OCI-LY1 (cell line): Measurements from ENCODE around the gene HIPK1.

Source experiments
- H2AFZ ChIP-seq: fragments of 200-600 bp; sonication (generic), shearing (Covaris generic); 2 replicates; pipeline ENCODE4 v1.6.0; 2014; ENCODE audit warnings: antibody characterized with exemption, mild to moderate bottlenecking, low read length
- H3F3A ChIP-seq: fragments of 200-600 bp; sonication (generic), shearing (Covaris generic); 2 replicates; pipeline ENCODE4 v1.6.0; 2014; ENCODE audit warnings: mild to moderate bottlenecking, antibody characterized with exemption, low read length, moderate library complexity; ENCODE audit not compliant: insufficient read depth
- H3K27ac ChIP-seq: fragments of 200-600 bp; sonication (generic); 2 replicates; pipeline ENCODE4 v1.5.1; 2014; ENCODE audit warnings: low read length, mixed run types, mild to moderate bottlenecking, low read depth; ENCODE audit not compliant: poor library complexity, severe bottlenecking
- H3K27me3 ChIP-seq: fragments of 200-600 bp; sonication (generic); 2 replicates; pipeline ENCODE4 v1.6.0; 2014; ENCODE audit warnings: antibody characterized with exemption, mild to moderate bottlenecking, low read length, moderate library complexity; ENCODE audit not compliant: insufficient read depth
- H3K36me3 ChIP-seq: fragments of 200-600 bp; sonication (generic); 2 replicates; pipeline ENCODE4 v1.6.1; 2014; ENCODE audit warnings: mild to moderate bottlenecking, antibody characterized with exemption, low read length, moderate library complexity, mixed read lengths; ENCODE audit not compliant: insufficient read depth
- H3K4me1 ChIP-seq: fragments of 200-600 bp; sonication (generic); 2 replicates; pipeline ENCODE4 v1.5.1; 2014; ENCODE audit warnings: mild to moderate bottlenecking, low read length, moderate library complexity; ENCODE audit not compliant: insufficient read depth, severe bottlenecking
- H3K4me2 ChIP-seq: fragments of 200-600 bp; sonication (generic), shearing (Covaris generic); 2 replicates; pipeline ENCODE4 v1.6.1; 2014; ENCODE audit warnings: low read length
- H3K4me3 ChIP-seq: fragments of 200-600 bp; sonication (generic); 2 replicates; pipeline ENCODE4 v1.5.1; 2014; ENCODE audit warnings: low read length, low read depth, mild to moderate bottlenecking, mixed read lengths; ENCODE audit not compliant: poor library complexity, severe bottlenecking
- H3K79me2 ChIP-seq: fragments of 200-600 bp; shearing (Covaris generic); 2 replicates; pipeline ENCODE4 v1.6.1; 2016; ENCODE audit warnings: mixed run types, low read length, mixed read lengths; ENCODE audit not compliant: insufficient read depth
- H3K9ac ChIP-seq: fragments of 200-600 bp; sonication (generic), shearing (Covaris generic); 2 replicates; pipeline ENCODE4 v1.6.1; 2014; ENCODE audit warnings: mild to moderate bottlenecking, low read length, mixed read lengths
- H3K9me2 ChIP-seq: fragments of 200-600 bp; sonication (generic), shearing (Covaris generic); 2 replicates; pipeline ENCODE4 v1.6.1; 2014; ENCODE audit warnings: low read depth, mild to moderate bottlenecking, low read length, mixed read lengths
- H3K9me3 ChIP-seq: fragments of 200-600 bp; shearing (Covaris generic); 2 replicates; pipeline ENCODE4 v1.6.1; 2014; ENCODE audit warnings: low read length, mixed read lengths
- H4K20me1 ChIP-seq: fragments of 200-600 bp; sonication (generic), shearing (Covaris generic); 2 replicates; pipeline ENCODE4 v1.6.0; 2016; ENCODE audit warnings: mild to moderate bottlenecking, low read length; ENCODE audit not compliant: insufficient read depth
- EZH2 ChIP-seq: fragments of 200-600 bp; sonication (generic), shearing (Covaris generic); IDR thresholded peaks from 2 replicates; pipeline ENCODE4 v1.8.0; 2017; ENCODE audit warnings: borderline replicate concordance, mixed run types, mild to moderate bottlenecking, antibody characterized with exemption, low read length, moderate library complexity, mixed read lengths
- TF ChIP-seq, protein P1 (sequence below): fragments of 200-600 bp; sonication (generic), shearing (Covaris generic); IDR thresholded peaks from 2 replicates; pipeline ENCODE4 v1.5.1; 2017; ENCODE audit warnings: mild to moderate bottlenecking, antibody characterized with exemption, low read length, moderate library complexity, mixed read lengths

The HIPK1 gene

DNA sequence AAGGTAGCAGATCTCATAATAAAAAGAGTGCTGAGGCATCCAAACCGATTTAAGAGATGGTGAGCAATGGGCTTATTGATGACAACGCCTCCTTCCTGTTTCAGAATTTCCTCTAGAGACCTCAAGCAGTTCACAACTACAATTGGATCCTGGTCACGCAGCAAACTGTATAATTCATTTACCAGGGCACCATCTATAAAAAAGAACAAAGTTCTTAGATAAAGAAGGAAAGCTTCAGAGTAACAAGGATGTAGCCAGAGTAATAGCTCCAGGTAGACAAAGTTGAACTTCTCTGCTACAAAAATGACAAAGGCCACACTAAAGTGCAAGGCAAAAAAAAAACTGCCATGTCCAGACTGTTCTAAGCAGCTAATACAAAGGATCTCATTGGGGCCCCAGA is 27.9 kb upstream of the HIPK1 start:
- H3K9ac ChIP-seq: no peak overlapping the region
- peaks cover 13% of the 10 kb centered on the region; the same call in 1 of the 2 replicates for H3K79me2 ChIP-seq
- H3K4me3 ChIP-seq: no peak overlapping the region
- no peaks in the 10 kb centered on the region for H3K9me3 ChIP-seq
- no peak overlapping the region for H2AFZ ChIP-seq
- H3K27ac ChIP-seq: no peak overlapping the region
- no peaks in the 10 kb centered on the region for H3K9me2 ChIP-seq
- no peaks in the 10 kb centered on the region for H3K27me3 ChIP-seq
- no peak overlapping the region for H3K4me2 ChIP-seq
- TF ChIP-seq, protein P1, sequence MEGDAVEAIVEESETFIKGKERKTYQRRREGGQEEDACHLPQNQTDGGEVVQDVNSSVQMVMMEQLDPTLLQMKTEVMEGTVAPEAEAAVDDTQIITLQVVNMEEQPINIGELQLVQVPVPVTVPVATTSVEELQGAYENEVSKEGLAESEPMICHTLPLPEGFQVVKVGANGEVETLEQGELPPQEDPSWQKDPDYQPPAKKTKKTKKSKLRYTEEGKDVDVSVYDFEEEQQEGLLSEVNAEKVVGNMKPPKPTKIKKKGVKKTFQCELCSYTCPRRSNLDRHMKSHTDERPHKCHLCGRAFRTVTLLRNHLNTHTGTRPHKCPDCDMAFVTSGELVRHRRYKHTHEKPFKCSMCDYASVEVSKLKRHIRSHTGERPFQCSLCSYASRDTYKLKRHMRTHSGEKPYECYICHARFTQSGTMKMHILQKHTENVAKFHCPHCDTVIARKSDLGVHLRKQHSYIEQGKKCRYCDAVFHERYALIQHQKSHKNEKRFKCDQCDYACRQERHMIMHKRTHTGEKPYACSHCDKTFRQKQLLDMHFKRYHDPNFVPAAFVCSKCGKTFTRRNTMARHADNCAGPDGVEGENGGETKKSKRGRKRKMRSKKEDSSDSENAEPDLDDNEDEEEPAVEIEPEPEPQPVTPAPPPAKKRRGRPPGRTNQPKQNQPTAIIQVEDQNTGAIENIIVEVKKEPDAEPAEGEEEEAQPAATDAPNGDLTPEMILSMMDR: no peak
- no peak for TF ChIP-seq EZH2
- peaks cover 22% of the 10 kb centered on the region for H3K4me1 ChIP-seq
- H3K36me3 ChIP-seq: peaks cover 63% of the 10 kb centered on the region
- H3F3A ChIP-seq: no peaks in the 10 kb centered on the region
- no peaks in the 10 kb centered on the region for H4K20me1 ChIP-seq

- peak overlapping the region; percentile 81 for H3K9ac ChIP-seq
- no peak overlapping the region for H2AFZ ChIP-seq
- TF ChIP-seq, protein P1: no peak
- no peak for TF ChIP-seq EZH2
- H3K27me3 ChIP-seq: no peaks in the 10 kb centered on the region
- no peaks in the 10 kb centered on the region for H3K9me2 ChIP-seq
- H3K79me2 ChIP-seq: peaks cover 13% of the 10 kb centered on the region; the same call in 1 of the 2 replicates
- peaks cover 27% of the 10 kb centered on the region for H3K4me1 ChIP-seq
- H4K20me1 ChIP-seq: no peaks in the 10 kb centered on the region
- H3K4me3 ChIP-seq: peak overlapping the region; percentile 86
- peaks cover 48% of the 10 kb centered on the region for H3K36me3 ChIP-seq
- H3F3A ChIP-seq: no peaks in the 10 kb centered on the region
- no peaks in the 10 kb centered on the region for H3K9me3 ChIP-seq
- peak overlapping the region; percentile 70 for H3K4me2 ChIP-seq
- H3K27ac ChIP-seq: peak overlapping the region; percentile 67
Measured at GRCh38 chr1:113903501-113904292, 25.4 kb upstream of the HIPK1 start.

DNA sequence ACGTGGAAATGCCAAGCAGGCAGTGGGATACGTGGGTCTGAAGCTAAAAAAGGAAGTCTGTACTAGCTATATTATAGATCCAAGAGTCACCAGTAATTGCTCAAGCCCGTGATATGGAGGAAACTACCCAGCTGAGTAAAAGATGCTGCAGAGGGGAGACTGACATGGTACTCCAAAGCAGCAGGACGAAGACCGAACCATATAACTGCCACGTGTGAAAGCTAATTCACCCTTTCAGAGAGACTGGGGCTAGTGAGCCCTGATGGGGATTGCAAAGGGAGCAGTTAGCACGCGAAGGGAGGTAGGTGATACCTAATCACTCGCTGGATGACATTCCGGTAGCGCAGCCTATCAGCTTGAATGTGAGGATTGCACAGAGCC is 24.8 kb upstream of the HIPK1 start:
- Histone ChIP-seq H3K27me3 (no peaks in the 10 kb centered on the region), H3K27ac (peak overlapping the region; percentile 67), H3K4me2 (peak overlapping the region; percentile 70), H3K36me3 (peaks cover 42% of the 10 kb centered on the region), H3K9me3 (no peaks in the 10 kb centered on the region), H3K9me2 (no peaks in the 10 kb centered on the region), H3F3A (no peaks in the 10 kb centered on the region), H3K9ac (peak overlapping the region; percentile 81), H3K4me3 (peak overlapping the region; percentile 86), H4K20me1 (no peaks in the 10 kb centered on the region), H2AFZ (no peak overlapping the region), H3K4me1 (peaks cover 27% of the 10 kb centered on the region), H3K79me2 (peaks cover 13% of the 10 kb centered on the region; the same call in 1 of the 2 replicates)
- no peak for TF ChIP-seq EZH2
- TF ChIP-seq, protein P1: no peak
